Measurements from ENCODE around the gene UBP1.
"Not testable (repeated sequence)": the region's sequence is repeated elsewhere in the genome, so short reads cannot be mapped to it uniquely, and the experiment has no call there.

The UBP1 gene

GRCh38 chr3:33453331-33453761 is 13.1 kb upstream of the UBP1 start:
- Histone ChIP-seq H3K27me3 (no peaks in the 10 kb centered on the region), H3K36me3 (peaks cover 0 to 3% (median 2%) of the 10 kb centered on the region in 3 donors), H3K4me3 (no peak overlapping the region), H3K27ac (no peak overlapping the region), H3K9me3 (no peaks in the 10 kb centered on the region), H3K4me1 (no peaks in the 10 kb centered on the region)
- intact Hi-C loops (cut with DNase I; ENCODE audit: low total_unique reads): no loop called here
- TF ChIP-seq CTCF (IDR thresholded peaks at IDR 0.05): no peak
- no peak for DNase-seq

- H3K36me3 ChIP-seq; H3K9me3 ChIP-seq; intact Hi-C loops (cut with DNase I; ENCODE audit: low total_unique reads); H3K27me3 ChIP-seq; H3K27ac ChIP-seq; DNase-seq; H3K4me3 ChIP-seq; H3K4me1 ChIP-seq: not testable (repeated sequence)
Measured at GRCh38 chr3:33451994-33452393, 11.8 kb upstream of the UBP1 start.

- intact Hi-C loops (cut with DNase I; ENCODE audit: low total_unique reads): no loop called here
- Histone ChIP-seq H3K36me3 (no peaks in the 10 kb centered on the region), H3K9me3 (no peaks in the 10 kb centered on the region), H3K27me3 (no peaks in the 10 kb centered on the region), H3K4me1 (no peaks in the 10 kb centered on the region), H3K27ac (no peak overlapping the region), H3K4me3 (no peak overlapping the region)
- TF ChIP-seq CTCF (IDR thresholded peaks at IDR 0.05): no peak
- DNase-seq: no peak
Measured at GRCh38 chr3:33447958-33448357, 7.8 kb upstream of the UBP1 start.

GRCh38 chr3:33447256-33447625 is 7.0 kb upstream of the UBP1 start:
- intact Hi-C loops (cut with DNase I; ENCODE audit: low total_unique reads); DNase-seq; H3K27me3 ChIP-seq; H3K27ac ChIP-seq; H3K36me3 ChIP-seq; H3K4me1 ChIP-seq; H3K4me3 ChIP-seq; H3K9me3 ChIP-seq: not testable (repeated sequence)

- Histone ChIP-seq H3K36me3 (no peaks in the 10 kb centered on the region), H3K9me3 (no peaks in the 10 kb centered on the region), H3K27me3 (no peaks in the 10 kb centered on the region), H3K27ac (peak overlapping the region; percentile 95), H3K4me1 (peaks cover 0 to 25% (median 21%) of the 10 kb centered on the region in 4 donors), H3K4me3 (no peak overlapping the region)
- intact Hi-C loops (cut with DNase I; ENCODE audit: low total_unique reads): no loop called here
- no peak for DNase-seq
- no peak for TF ChIP-seq CTCF (IDR thresholded peaks at IDR 0.05)
Measured at GRCh38 chr3:33442190-33442589, 2.0 kb upstream of the UBP1 start.

- Histone ChIP-seq H3K36me3 (no peaks in the 10 kb centered on the region), H3K27ac (peak overlapping the region; percentile 95), H3K9me3 (no peaks in the 10 kb centered on the region), H3K27me3 (no peaks in the 10 kb centered on the region), H3K4me1 (peaks cover 0 to 33% (median 25%) of the 10 kb centered on the region in 4 donors), H3K4me3 (peak overlapping the region; percentile 87)
- no peak for TF ChIP-seq CTCF (IDR thresholded peaks at IDR 0.05)
- intact Hi-C loops (cut with DNase I; ENCODE audit: low total_unique reads): no loop called here
- DNase-seq: peak in 1 of 2 donors; percentile 74
Measured at GRCh38 chr3:33441225-33441976, 1.2 kb upstream of the UBP1 start.
